Liver (tissue), 9 donors: Measurements from ENCODE around the gene ITPRID1. TPM values are rescaled to one million over a fixed set of nuclear protein-coding genes. Genes with fewer than 3 reads are reported as not detected.

ENCODE experiments used
- DNase-seq: peaks from one replicate; pipeline ENCODE4 v3.0.0-alpha.2; 2017; ENCODE audit warnings: low spot score
- H3K27ac ChIP-seq, 2 donors: one replicate each; pipeline ENCODE4 v1.7.0; 2013; ENCODE audit warnings: inconsistent platforms in 2 of 2, low read length in 2 of 2, control low read depth in 1 of 2, low read depth in 1 of 2, mild to moderate bottlenecking in 1 of 2
- H3K27me3 ChIP-seq, 4 donors: one replicate each; pipeline versions ENCODE4 v1.6.1 to v1.7.0; 2013; ENCODE audit warnings: low read length in 3 of 4, inconsistent platforms in 1 of 4, mild to moderate bottlenecking in 1 of 4, moderate library complexity in 1 of 4; ENCODE audit not compliant: control insufficient read depth in 4 of 4, insufficient read depth in 4 of 4
- H3K36me3 ChIP-seq, 4 donors: one replicate each; pipeline versions ENCODE4 v1.6.1 to v1.7.0; 2013; ENCODE audit warnings: low read length in 3 of 4, mild to moderate bottlenecking in 3 of 4, low read depth in 1 of 4, moderate library complexity in 1 of 4; ENCODE audit not compliant: control insufficient read depth in 4 of 4, insufficient read depth in 3 of 4
- H3K4me1 ChIP-seq, 4 donors: one replicate each; pipeline versions ENCODE4 v1.6.1 to v1.7.0; 2013; ENCODE audit warnings: low read length in 3 of 4, mild to moderate bottlenecking in 3 of 4, moderate library complexity in 1 of 4; ENCODE audit not compliant: control insufficient read depth in 4 of 4, insufficient read depth in 4 of 4
- H3K4me3 ChIP-seq, 3 donors: one replicate each; pipeline versions ENCODE4 v1.6.1 to v1.7.0; 2013; ENCODE audit warnings: low read length in 3 of 3, control low read depth in 1 of 3, low read depth in 1 of 3, mild to moderate bottlenecking in 1 of 3
- H3K9ac ChIP-seq, 2 donors: one replicate each; pipeline ENCODE4 v1.7.0; 2013; ENCODE audit warnings: low read length in 2 of 2, mild to moderate bottlenecking in 2 of 2, moderate library complexity in 2 of 2, control low read depth in 1 of 2, low read depth in 1 of 2
- H3K9me3 ChIP-seq, 4 donors: one replicate each; pipeline versions ENCODE4 v1.6.1 to v1.7.0; 2013; ENCODE audit warnings: low read length in 3 of 4; ENCODE audit not compliant: control insufficient read depth in 4 of 4
- CTCF ChIP-seq: fragments of 150-350 bp; IDR thresholded peaks from 2 replicates; pipeline ENCODE4 v1.5.1; 2017; ENCODE audit warnings: improper control_type of control experiment, low read depth, low read length; ENCODE audit not compliant: missing input control
- EGR1 ChIP-seq, 2 donors: IDR thresholded peaks; 2 replicates each; pipeline ENCODE4 v1.6.1; 2016 to 2018; ENCODE audit warnings: antibody characterized with exemption in 2 of 2, low read depth in 2 of 2
- FOXA1 ChIP-seq: IDR thresholded peaks from 2 replicates; pipeline ENCODE4 v1.6.1; 2016; ENCODE audit warnings: antibody characterized with exemption
- FOXA2 ChIP-seq: IDR thresholded peaks from 2 replicates; pipeline ENCODE4 v1.6.1; 2016; ENCODE audit warnings: antibody characterized with exemption
- GABPA ChIP-seq, 2 donors: IDR thresholded peaks in 1 of 2; conservative IDR thresholded peaks in 1 of 2; 2 replicates each; pipeline ENCODE4 v1.6.1; 2016; ENCODE audit warnings: antibody characterized with exemption in 2 of 2, mild to moderate bottlenecking in 1 of 2, moderate library complexity in 1 of 2
- HNF4A ChIP-seq, 2 donors: conservative IDR thresholded peaks; 2 replicates each; pipeline ENCODE4 v1.6.1; 2016; ENCODE audit warnings: antibody characterized with exemption in 2 of 2, mild to moderate bottlenecking in 2 of 2
- HNF4G ChIP-seq: IDR thresholded peaks from 2 replicates; pipeline ENCODE4 v1.6.1; 2016; ENCODE audit warnings: antibody characterized with exemption
- JUND ChIP-seq, 2 donors: IDR thresholded peaks; 2 replicates each; pipeline ENCODE4 v1.6.1; 2016; ENCODE audit warnings: antibody characterized with exemption in 2 of 2
- NR2F2 ChIP-seq: IDR thresholded peaks from 2 replicates; pipeline ENCODE4 v1.6.1; 2016; ENCODE audit warnings: antibody characterized with exemption
- RAD21 ChIP-seq, 2 donors: IDR thresholded peaks; 2 replicates each; pipeline ENCODE4 v1.6.1; 2016; ENCODE audit warnings: antibody characterized with exemption in 2 of 2, mild to moderate bottlenecking in 2 of 2
- RXRA ChIP-seq, 2 donors: IDR thresholded peaks; 2 replicates each; pipeline ENCODE4 v1.6.1; 2017 to 2018; ENCODE audit warnings: antibody characterized with exemption in 2 of 2, mild to moderate bottlenecking in 1 of 2
- SP1 ChIP-seq: IDR thresholded peaks from 2 replicates; pipeline ENCODE4 v1.6.1; 2018; ENCODE audit warnings: antibody characterized with exemption, mild to moderate bottlenecking
- TAF1 ChIP-seq: conservative IDR thresholded peaks from 2 replicates; pipeline ENCODE4 v1.6.1; 2016; ENCODE audit warnings: antibody characterized with exemption, mild to moderate bottlenecking
- YY1 ChIP-seq: IDR thresholded peaks from 2 replicates; pipeline ENCODE4 v1.6.1; 2016; ENCODE audit warnings: antibody characterized with exemption, mild to moderate bottlenecking
- ZBTB33 ChIP-seq: IDR thresholded peaks from 2 replicates; pipeline ENCODE4 v1.6.1; 2016; ENCODE audit warnings: antibody characterized with exemption
- WGBS: extraction: QIAGEN DNeasy Blood & Tissue Kit; methylation state at CpG from one replicate; pipeline ENCODE4 v1.1.7; 2013; 5-methylcytosine and 5-hydroxymethylcytosine counted together
- polyA plus RNA-seq, 2 donors: library from polyadenylated mRNA; stranded (reverse) in 1 of 2; unstranded in 1 of 2; fragments of 200-250 nt in 1 of 2; fragments of >200 nt in 1 of 2; fragmentation: Nextera tagmentation in 1 of 2; extraction: Ambion mirVana in 1 of 2; gene quantifications; one replicate each; pipeline versions ENCODE4 v1.2.1 to v1.2.3, GENCODE V29; 2013 to 2015
- total RNA-seq, 2 donors: library from RNA; depleted of rRNA; stranded (reverse); fragments of >200 nt; gene quantifications; one replicate each; pipeline ENCODE4 v1.2.3, GENCODE V29; 2014
- TF ChIP-seq, protein P1 (sequence below): IDR thresholded peaks from 2 replicates; pipeline ENCODE4 v1.6.1; 2016; ENCODE audit warnings: antibody characterized with exemption
- TF ChIP-seq, protein P2 (sequence below): IDR thresholded peaks from 2 replicates; pipeline ENCODE4 v1.6.1; 2016; ENCODE audit warnings: antibody characterized with exemption
- donor health status: healthy.
- donor health status: healthy.
- donor health status: healthy.
- donor health status: healthy.
- donor health status: healthy.

ITPRID1 gene
- total and polyA plus RNA-seq, 4 donors: not detected

GRCh38 chr7:31478721-31479120, 35.2 kb upstream of the ITPRID1 start:
- no peak overlapping the region for H3K27ac ChIP-seq
- TF ChIP-seq GABPA (IDR thresholded peaks at IDR 0.05 in 1 of 2, conservative IDR thresholded peaks at IDR 0.05 in 1 of 2) (no peak), RXRA (IDR thresholded peaks at IDR 0.05) (no peak), TAF1 (no peak), EGR1 (IDR thresholded peaks at IDR 0.05; ENCODE audit: low read depth in 2 of 2) (no peak), ZBTB33 (no peak), HNF4A (conservative IDR thresholded peaks at IDR 0.05) (no peak), NR2F2 (no peak), YY1 (no peak), FOXA2 (no peak), RAD21 (IDR thresholded peaks at IDR 0.05) (no peak), CTCF (no peak), JUND (IDR thresholded peaks at IDR 0.05) (no peak), HNF4G (no peak), SP1 (no peak)
- TF ChIP-seq, protein P1, sequence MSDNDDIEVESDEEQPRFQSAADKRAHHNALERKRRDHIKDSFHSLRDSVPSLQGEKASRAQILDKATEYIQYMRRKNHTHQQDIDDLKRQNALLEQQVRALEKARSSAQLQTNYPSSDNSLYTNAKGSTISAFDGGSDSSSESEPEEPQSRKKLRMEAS: no peak
- TF ChIP-seq, protein P2, sequence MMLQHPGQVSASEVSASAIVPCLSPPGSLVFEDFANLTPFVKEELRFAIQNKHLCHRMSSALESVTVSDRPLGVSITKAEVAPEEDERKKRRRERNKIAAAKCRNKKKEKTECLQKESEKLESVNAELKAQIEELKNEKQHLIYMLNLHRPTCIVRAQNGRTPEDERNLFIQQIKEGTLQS: no peak
- H3K36me3 ChIP-seq: no peaks in the 10 kb centered on the region
- no peaks in the 10 kb centered on the region for H3K27me3 ChIP-seq
- H3K9ac ChIP-seq: no peak overlapping the region
- H3K9me3 ChIP-seq: no peaks in the 10 kb centered on the region
- no peak for DNase-seq
- no peak overlapping the region for H3K4me3 ChIP-seq
- H3K4me1 ChIP-seq: no peaks in the 10 kb centered on the region
- WGBS: 46% methylated on average over 6 of the region's 6 CpGs

DNA sequence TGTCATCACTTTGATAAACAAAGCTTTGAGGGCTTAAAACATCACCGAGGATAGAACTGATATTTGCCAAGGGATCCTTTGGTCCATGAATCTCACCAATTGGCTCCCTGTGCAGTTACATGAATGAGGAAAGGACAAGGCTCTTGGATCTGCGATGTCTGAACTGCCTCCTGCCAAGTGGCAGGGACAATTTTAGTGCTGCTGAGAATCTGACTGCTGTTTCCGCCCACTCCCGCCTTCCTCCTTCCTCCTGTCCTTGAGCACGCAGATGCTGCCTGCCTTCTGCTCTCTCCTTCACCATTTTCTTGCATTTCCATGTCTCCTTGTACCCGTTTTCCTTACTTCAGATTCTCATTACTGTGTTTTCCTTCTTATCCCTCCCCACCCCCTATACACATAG, 26.8 kb upstream of the ITPRID1 start:
- Histone ChIP-seq H3K9ac (no peak overlapping the region), H3K27ac (no peak overlapping the region), H3K27me3 (peaks cover 0 to 4% (median 0%) of the 10 kb centered on the region in 4 donors), H3K4me3 (no peak overlapping the region), H3K36me3 (no peaks in the 10 kb centered on the region), H3K4me1 (no peaks in the 10 kb centered on the region), H3K9me3 (no peaks in the 10 kb centered on the region)
- DNase-seq: no peak
- TF ChIP-seq YY1 (no peak), FOXA2 (no peak), FOXA1 (no peak), ZBTB33 (no peak)
- TF ChIP-seq, protein P2: no peak
- 64% methylated on average over 6 of the region's 6 CpGs for WGBS
